ENCODE data around the gene ATAD1.

Gene ATAD1

GRCh38 chr10:87713707-87714106, 104.3 kb downstream of the ATAD1 start:
- DNase-seq (ENCODE audit: low spot score), result no peak

- DNase-seq (ENCODE audit: low spot score), result no peak
These were observed 105.0 kb downstream of the ATAD1 start for GRCh38 chr10:87712913-87713616.

- no peak for DNase-seq (ENCODE audit: low spot score)
These were observed 110.8 kb downstream of the ATAD1 start for GRCh38 chr10:87707254-87707653.

- no peak for DNase-seq (ENCODE audit: low spot score)
These were observed 111.3 kb downstream of the ATAD1 start for GRCh38 chr10:87706731-87707130.

GRCh38 chr10:87705339-87705738, 112.7 kb downstream of the ATAD1 start:
- no peak for DNase-seq (ENCODE audit: low spot score)

GRCh38 chr10:87703771-87704170, 114.3 kb downstream of the ATAD1 start:
- no peak for DNase-seq (ENCODE audit: low spot score)

GRCh38 chr10:87702973-87703294, 115.1 kb downstream of the ATAD1 start:
- DNase-seq (ENCODE audit: low spot score), result no peak

GRCh38 chr10:87702260-87702972, 115.6 kb downstream of the ATAD1 start:
- no peak for DNase-seq (ENCODE audit: low spot score)
